GM18502 (cell line): ENCODE results near the gene NUP62CL.

Source experiments
- ATAC-seq: cut with Tn5 transposase; IDR thresholded peaks from one replicate; pipeline ENCODE4 v1.9.1; 2021; ENCODE audit warnings: mild to moderate bottlenecking; ENCODE audit not compliant: unreplicated experiment, poor library complexity

The NUP62CL gene

DNA sequence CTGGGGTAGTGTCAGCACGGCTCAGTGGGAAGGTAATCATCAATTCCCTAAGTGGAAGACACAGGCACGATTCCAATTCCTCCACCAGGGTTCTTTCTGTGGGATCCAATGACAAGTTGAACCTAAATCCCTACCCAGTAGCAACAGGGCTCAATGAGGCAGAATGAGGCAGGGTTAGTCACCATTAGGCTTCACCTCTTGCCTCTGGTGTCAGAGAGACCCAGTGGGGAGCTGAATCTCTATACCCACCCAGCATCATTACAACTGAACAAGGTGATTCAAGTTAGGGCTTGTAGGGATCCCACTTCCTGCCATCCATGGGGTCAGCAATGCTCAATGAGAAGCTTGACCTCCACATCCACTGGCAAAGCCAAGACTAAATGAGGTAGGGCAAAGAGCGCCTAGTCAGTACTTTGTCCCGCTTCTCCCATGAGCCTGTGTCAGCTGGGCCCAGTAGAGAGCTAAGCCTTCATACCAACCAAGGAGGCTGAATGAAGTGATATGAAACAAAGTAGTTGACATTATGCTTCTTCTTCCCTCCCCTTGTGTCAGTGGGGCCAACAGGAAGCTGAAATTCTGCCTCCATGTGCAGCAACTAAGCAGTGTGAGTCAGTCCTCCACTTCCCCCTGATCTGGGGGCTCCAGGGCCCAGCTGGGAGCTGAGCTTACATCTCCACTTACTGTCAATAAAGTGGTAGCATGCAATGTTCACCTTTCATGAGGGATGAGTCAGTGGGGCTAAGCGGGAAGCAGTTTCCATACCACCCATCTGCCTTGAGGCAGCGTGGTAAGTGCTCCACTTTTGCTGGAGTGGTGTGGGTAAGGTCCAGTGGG lies 51.2 kb downstream of the NUP62CL start:
- ATAC-seq, result no peak

GRCh38 chrX:107153005-107153404 lies 53.2 kb downstream of the NUP62CL start:
- no peak for ATAC-seq

DNA sequence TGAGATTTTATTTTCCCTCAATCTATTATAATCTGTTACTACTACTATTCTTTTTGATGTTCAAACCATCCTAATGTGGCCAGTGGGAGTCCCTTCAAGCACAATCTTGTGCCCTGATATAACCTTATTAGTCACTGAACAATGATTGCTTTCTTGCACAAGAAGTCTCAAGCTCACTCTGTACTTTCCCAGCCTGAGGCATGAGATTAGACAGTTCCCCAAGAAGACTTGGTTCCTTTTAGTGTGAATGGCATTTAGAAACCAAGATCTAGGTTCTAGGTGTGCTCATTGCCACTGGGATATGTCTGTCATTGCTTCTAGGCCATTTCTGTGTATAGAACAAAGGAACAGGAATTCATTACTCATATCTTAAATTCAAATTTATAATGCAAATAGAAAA lies 59.6 kb downstream of the NUP62CL start:
- ATAC-seq, result no peak

DNA sequence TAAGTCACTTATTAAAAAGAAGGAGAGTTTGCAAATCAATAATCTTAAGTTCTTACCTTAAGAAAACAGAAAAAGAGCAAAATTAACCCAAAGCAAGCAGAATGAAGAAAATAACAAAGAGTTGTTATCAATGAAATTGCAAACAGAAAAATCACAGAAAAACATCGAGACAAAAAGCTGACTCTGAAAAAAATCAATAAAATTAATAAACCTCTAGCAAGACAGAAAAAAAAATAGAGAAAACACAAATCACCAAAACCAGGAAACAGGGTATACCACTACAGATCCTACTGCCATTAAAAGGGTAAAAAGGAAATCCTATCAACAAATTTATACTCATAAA lies 70.3 kb downstream of the NUP62CL start:
- ATAC-seq, result no peak

GRCh38 chrX:107135049-107135964 lies 70.9 kb downstream of the NUP62CL start:
- ATAC-seq, result no peak

- no peak for ATAC-seq
Observed at GRCh38 chrX:107123750-107124149, 82.5 kb downstream of the NUP62CL start.

DNA sequence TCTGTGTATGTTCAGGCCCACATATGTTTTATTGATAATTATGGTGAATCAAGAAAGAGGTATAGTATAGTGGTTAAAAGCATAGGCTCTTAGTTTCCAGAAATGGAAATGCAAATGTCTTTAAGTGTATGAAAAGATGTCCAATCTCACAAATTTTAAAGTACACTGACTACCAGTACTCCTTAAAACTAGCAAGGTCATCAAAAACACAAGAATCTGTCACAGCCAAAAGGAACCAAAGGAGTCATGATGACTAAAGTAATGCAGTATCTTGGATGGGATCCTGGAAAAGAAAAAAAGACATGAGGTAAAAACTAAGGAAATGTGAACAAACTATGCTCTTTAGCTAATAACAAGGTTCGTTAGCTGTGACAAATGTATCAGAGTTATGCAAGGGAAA lies 87.0 kb downstream of the NUP62CL start:
- no peak for ATAC-seq

DNA sequence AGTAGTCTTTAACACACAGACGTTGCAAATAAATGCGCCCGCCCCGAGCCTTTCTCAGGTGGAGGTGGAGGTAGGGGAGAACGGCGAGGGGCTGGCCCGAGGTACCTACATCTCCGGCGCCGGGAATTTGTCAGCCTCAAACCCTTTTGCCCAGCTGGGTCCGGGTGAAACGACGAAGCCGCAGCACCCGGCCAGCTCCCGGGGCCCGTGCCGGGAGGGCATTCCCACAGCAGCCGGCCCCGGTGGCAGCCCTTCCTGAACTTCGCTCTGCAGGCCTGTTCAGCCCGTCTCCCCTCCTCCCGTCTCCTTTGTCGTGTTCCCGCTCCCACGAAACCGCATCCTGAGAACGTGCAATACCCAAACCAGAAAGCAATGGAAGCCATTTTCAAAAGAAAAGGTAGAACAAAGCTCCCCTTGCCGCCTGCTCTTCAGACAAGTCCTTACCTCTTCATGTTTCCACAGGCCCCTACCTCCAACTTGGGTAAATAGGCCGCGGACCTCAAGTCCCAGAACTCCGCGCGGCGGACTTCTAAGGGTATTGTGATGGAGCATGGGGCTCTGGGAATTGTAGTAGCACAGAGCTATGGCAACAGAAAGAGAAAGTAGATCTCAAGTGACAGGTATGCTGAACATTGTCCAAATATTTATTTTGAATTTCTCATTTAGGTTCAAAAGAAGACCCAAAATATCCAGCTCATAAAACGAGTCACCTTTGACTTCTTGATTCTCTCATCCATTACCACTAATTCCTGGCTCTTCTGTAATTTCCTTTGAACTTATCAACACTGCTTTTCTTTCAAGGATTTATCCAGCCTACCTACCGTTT lies 87.7 kb downstream of the NUP62CL start, which contains the start of gene RBM41:
RBM41 (minus strand) TSS at position 501 of the 826 bp plus-strand sequence; CDS start at position 452, 49 bp downstream.
- peak; percentile 100 for ATAC-seq

- ATAC-seq, result no peak
Observed at GRCh38 chrX:107117993-107118321, 88.3 kb downstream of the NUP62CL start.

GRCh38 chrX:107107459-107107858 lies 98.8 kb downstream of the NUP62CL start:
- no peak for ATAC-seq

DNA sequence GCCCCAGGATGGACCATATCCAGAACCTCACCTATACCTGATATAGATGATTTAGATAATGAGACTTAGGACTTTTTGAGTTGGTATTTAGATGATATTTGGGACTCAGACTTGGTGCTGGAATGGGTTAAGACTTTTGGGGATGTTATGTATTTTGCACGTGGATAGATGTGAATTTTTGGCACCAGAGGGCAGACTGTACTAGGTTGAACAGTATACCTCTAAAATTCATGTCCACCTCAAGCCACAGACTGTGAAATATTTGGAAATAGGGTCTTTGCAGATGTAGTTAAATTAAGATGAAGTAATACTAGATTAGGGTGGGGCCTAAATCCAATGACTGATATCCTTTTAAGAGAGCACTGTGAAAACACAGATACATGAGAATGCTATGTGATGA lies 103.3 kb downstream of the NUP62CL start:
- no peak for ATAC-seq

DNA sequence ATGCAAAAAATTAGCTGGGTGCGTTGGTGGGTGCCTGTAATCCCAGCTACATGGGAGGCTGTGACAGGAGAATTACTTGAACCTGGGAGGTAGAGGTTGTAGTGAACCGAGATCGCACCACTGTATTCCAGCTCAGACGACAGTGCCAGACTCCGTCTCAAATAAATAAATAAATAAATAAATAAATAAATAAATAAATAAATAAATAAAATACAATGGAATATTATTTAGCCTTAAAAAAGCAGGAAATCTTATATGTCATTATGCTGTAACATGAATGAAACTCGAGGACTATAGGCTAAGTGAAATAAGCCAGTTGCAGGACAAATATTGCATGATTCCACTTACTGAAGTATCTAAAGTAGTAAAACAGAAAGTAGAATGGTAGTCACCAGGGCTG lies 130.1 kb downstream of the NUP62CL start:
- ATAC-seq, result no peak
